Epithelial cell of proximal tubule (primary cell): ENCODE measurements around the gene CELA1. TPM values are rescaled to one million over a fixed set of nuclear protein-coding genes. Genes with fewer than 3 reads are reported as not detected.
A peak's percentile ranks its signal among the peaks of the same experiment; 100 is the strongest.

Source experiments
- DNase-seq: peaks from one replicate; pipeline ENCODE4 v3.0.0-alpha.2; 2011; ENCODE audit warnings: low read depth
- H3K4me3 ChIP-seq: 2 replicates; pipeline ENCODE4 v1.5.1; 2011; ENCODE audit warnings: low read depth, mild to moderate bottlenecking, low read length
- CTCF ChIP-seq: conservative IDR thresholded peaks from 2 replicates; pipeline ENCODE4 v1.5.1; 2012; ENCODE audit warnings: low read depth, mild to moderate bottlenecking, low read length
- total RNA-seq: library from RNA; depleted of rRNA; stranded (reverse); fragments of >200 nt; gene quantifications from 2 replicates; pipeline ENCODE4 v1.2.3, GENCODE V29; 2015

Gene CELA1
- total RNA-seq, 1 donor from 2014 or later: not detected

DNA sequence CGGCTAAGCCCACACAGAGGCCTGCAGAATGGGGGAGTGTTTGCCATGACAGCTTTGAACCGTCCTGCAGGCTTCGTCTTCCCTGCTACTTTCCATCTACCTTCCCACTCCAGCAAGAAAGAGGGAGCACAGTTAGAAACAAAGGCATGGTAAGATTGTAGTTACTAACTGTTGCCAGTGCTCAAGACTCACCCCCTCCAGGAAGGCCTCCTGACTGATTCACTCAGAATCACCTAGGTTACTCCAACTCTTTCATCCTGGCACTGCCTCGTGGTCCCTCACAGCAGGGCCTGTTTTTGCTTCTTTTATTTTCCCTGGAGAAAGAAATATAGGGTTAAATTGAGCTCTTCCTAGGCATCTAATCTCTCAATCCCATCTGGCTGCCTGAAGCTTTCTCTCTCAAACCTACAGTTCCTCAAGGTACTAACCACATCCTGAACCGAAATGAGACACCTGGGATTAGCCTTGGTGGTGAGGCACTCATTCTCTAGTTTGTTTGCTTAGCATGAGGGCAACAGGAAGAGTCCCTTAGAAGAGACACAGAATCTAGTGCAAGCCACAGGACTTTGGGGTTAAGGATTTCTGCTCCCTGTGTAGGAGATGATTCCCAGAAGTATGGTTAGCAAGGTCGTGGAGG lies 36.9 kb upstream of the CELA1 start:
- no peak for DNase-seq
- H3K4me3 ChIP-seq: no peak overlapping the region
- no peak for TF ChIP-seq CTCF

GRCh38 chr12:51382173-51382572 lies 35.7 kb upstream of the CELA1 start:
- DNase-seq: no peak
- no peak overlapping the region for H3K4me3 ChIP-seq
- TF ChIP-seq CTCF: no peak

- DNase-seq: no peak
- no peak overlapping the region for H3K4me3 ChIP-seq
- no peak for TF ChIP-seq CTCF
Observed at GRCh38 chr12:51381226-51382079, 35.0 kb upstream of the CELA1 start.

- H3K4me3 ChIP-seq: no peak overlapping the region
- DNase-seq: no peak
- TF ChIP-seq CTCF: no peak
Observed at GRCh38 chr12:51379571-51379970, 33.1 kb upstream of the CELA1 start.

- TF ChIP-seq CTCF: no peak
- no peak overlapping the region for H3K4me3 ChIP-seq
- no peak for DNase-seq
Observed at GRCh38 chr12:51378749-51379148, 32.3 kb upstream of the CELA1 start.

- no peak overlapping the region for H3K4me3 ChIP-seq
- TF ChIP-seq CTCF: peak; percentile 16
- DNase-seq: no peak
Observed at GRCh38 chr12:51377099-51377984, 30.9 kb upstream of the CELA1 start.
